ENCODE results near the gene RRAGB. TPM values are rescaled to one million over a fixed set of nuclear protein-coding genes. Genes with fewer than 3 reads are reported as not detected.
"Not testable (repeated sequence)": the region's sequence is repeated elsewhere in the genome, so short reads cannot be mapped to it uniquely, and the experiment has no call there.

The RRAGB gene
- total RNA-seq, 1 donor, result 34.0 TPM

GRCh38 chrX:55697381-55697780 lies 20.2 kb upstream of the RRAGB start:
- Histone ChIP-seq H3K79me2 (ENCODE audit: insufficient read depth, low read length) (no peaks in the 10 kb centered on the region), H2AFZ (ENCODE audit: low read length) (no peak overlapping the region), H3K27ac (ENCODE audit: low read depth, low read length) (no peak overlapping the region), H3K36me3 (ENCODE audit: insufficient read depth, low read length) (no peaks in the 10 kb centered on the region), H3K4me1 (ENCODE audit: insufficient read depth, low read length) (no peaks in the 10 kb centered on the region), H3K9me3 (ENCODE audit: low read depth, low read length) (no peaks in the 10 kb centered on the region), H3K27me3 (ENCODE audit: insufficient read depth, low read length) (no peaks in the 10 kb centered on the region), H3K4me2 (ENCODE audit: insufficient read depth, low read length) (no peak overlapping the region), H3K4me3 (ENCODE audit: insufficient read depth, low read length) (no peak overlapping the region), H4K20me1 (ENCODE audit: insufficient read depth, low read length) (no peaks in the 10 kb centered on the region)
- DNase-seq (ENCODE audit: insufficient read length, low spot score, missing footprints), result no peak
- TF ChIP-seq, protein P1, sequence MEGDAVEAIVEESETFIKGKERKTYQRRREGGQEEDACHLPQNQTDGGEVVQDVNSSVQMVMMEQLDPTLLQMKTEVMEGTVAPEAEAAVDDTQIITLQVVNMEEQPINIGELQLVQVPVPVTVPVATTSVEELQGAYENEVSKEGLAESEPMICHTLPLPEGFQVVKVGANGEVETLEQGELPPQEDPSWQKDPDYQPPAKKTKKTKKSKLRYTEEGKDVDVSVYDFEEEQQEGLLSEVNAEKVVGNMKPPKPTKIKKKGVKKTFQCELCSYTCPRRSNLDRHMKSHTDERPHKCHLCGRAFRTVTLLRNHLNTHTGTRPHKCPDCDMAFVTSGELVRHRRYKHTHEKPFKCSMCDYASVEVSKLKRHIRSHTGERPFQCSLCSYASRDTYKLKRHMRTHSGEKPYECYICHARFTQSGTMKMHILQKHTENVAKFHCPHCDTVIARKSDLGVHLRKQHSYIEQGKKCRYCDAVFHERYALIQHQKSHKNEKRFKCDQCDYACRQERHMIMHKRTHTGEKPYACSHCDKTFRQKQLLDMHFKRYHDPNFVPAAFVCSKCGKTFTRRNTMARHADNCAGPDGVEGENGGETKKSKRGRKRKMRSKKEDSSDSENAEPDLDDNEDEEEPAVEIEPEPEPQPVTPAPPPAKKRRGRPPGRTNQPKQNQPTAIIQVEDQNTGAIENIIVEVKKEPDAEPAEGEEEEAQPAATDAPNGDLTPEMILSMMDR (IDR thresholded peaks at IDR 0.05; ENCODE audit: extremely low read depth, low read depth, low read length), result no peak

DNA sequence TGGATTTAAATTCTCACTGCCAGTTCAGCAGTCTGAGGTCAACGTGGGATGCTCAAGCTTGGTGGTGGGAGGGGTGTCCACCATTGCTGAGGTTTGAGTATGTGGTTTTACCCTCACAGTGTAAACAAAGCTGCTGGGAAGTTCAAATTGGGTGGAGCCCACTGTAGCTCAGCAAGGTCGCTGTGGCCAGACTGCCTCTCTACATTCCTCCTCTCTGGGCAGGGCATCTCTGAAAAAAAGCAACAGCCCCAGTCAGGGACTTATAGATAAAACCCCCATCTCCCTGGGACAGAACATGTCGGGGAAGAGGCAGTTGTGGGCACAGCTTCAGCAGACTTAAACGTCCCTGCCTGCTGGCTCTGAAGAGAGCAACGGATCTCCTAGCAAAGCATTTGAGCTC lies 14.9 kb upstream of the RRAGB start:
- TF ChIP-seq, protein P1 (IDR thresholded peaks at IDR 0.05; ENCODE audit: extremely low read depth, low read depth, low read length), result no peak
- H3K4me1 ChIP-seq (ENCODE audit: insufficient read depth, low read length), result no peaks in the 10 kb centered on the region
- H3K79me2 ChIP-seq (ENCODE audit: insufficient read depth, low read length), result no peaks in the 10 kb centered on the region
- H2AFZ ChIP-seq (ENCODE audit: low read length), result no peak overlapping the region
- no peaks in the 10 kb centered on the region for H3K27me3 ChIP-seq (ENCODE audit: insufficient read depth, low read length)
- no peak overlapping the region for H3K4me2 ChIP-seq (ENCODE audit: insufficient read depth, low read length)
- no peaks in the 10 kb centered on the region for H3K36me3 ChIP-seq (ENCODE audit: insufficient read depth, low read length)
- H3K9me3 ChIP-seq (ENCODE audit: low read depth, low read length), result no peaks in the 10 kb centered on the region
- DNase-seq (ENCODE audit: insufficient read length, low spot score, missing footprints), result no peak
- no peaks in the 10 kb centered on the region for H4K20me1 ChIP-seq (ENCODE audit: insufficient read depth, low read length)
- no peak overlapping the region for H3K4me3 ChIP-seq (ENCODE audit: insufficient read depth, low read length)
- H3K27ac ChIP-seq (ENCODE audit: low read depth, low read length), result no peak overlapping the region

DNA sequence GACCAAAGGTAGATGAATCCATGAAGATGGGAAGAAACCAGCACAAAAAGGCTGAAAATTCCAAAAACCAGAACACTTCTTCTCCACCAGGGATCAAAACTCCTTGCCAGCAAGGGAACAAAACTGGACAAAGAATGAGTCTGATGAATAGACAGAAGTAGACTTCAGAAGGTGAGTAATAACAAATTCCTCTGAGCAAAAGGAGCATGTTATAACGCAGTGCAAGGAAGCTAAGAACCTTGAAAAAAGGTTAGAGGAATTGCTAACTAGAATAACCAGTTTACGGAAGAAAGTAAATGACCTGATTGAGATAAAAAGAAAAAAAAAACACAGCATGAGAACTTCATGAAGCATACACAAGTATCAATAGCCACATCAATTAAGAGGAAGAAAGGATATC lies 14.1 kb upstream of the RRAGB start:
- H3K27me3 ChIP-seq (ENCODE audit: insufficient read depth, low read length); H3K79me2 ChIP-seq (ENCODE audit: insufficient read depth, low read length); H3K9me3 ChIP-seq (ENCODE audit: low read depth, low read length); DNase-seq (ENCODE audit: insufficient read length, low spot score, missing footprints); H3K36me3 ChIP-seq (ENCODE audit: insufficient read depth, low read length); H4K20me1 ChIP-seq (ENCODE audit: insufficient read depth, low read length); H3K27ac ChIP-seq (ENCODE audit: low read depth, low read length); H3K4me3 ChIP-seq (ENCODE audit: insufficient read depth, low read length); H3K4me2 ChIP-seq (ENCODE audit: insufficient read depth, low read length); H3K4me1 ChIP-seq (ENCODE audit: insufficient read depth, low read length); H2AFZ ChIP-seq (ENCODE audit: low read length): not testable (repeated sequence)

- H3K4me1 ChIP-seq (ENCODE audit: insufficient read depth, low read length); H4K20me1 ChIP-seq (ENCODE audit: insufficient read depth, low read length); H3K9me3 ChIP-seq (ENCODE audit: low read depth, low read length); H3K4me3 ChIP-seq (ENCODE audit: insufficient read depth, low read length); H2AFZ ChIP-seq (ENCODE audit: low read length); H3K4me2 ChIP-seq (ENCODE audit: insufficient read depth, low read length); H3K79me2 ChIP-seq (ENCODE audit: insufficient read depth, low read length); H3K27me3 ChIP-seq (ENCODE audit: insufficient read depth, low read length); H3K27ac ChIP-seq (ENCODE audit: low read depth, low read length); DNase-seq (ENCODE audit: insufficient read length, low spot score, missing footprints); H3K36me3 ChIP-seq (ENCODE audit: insufficient read depth, low read length): not testable (repeated sequence)
These were observed 12.5 kb upstream of the RRAGB start for GRCh38 chrX:55705066-55705465.

- no peak overlapping the region for H2AFZ ChIP-seq (ENCODE audit: low read length)
- peaks cover 3% of the 10 kb centered on the region for H3K9me3 ChIP-seq (ENCODE audit: low read depth, low read length)
- H3K79me2 ChIP-seq (ENCODE audit: insufficient read depth, low read length), result no peaks in the 10 kb centered on the region
- no peak overlapping the region for H3K4me2 ChIP-seq (ENCODE audit: insufficient read depth, low read length)
- TF ChIP-seq, protein P1 (IDR thresholded peaks at IDR 0.05; ENCODE audit: extremely low read depth, low read depth, low read length), result no peak
- H4K20me1 ChIP-seq (ENCODE audit: insufficient read depth, low read length), result no peaks in the 10 kb centered on the region
- H3K4me3 ChIP-seq (ENCODE audit: insufficient read depth, low read length), result no peak overlapping the region
- H3K4me1 ChIP-seq (ENCODE audit: insufficient read depth, low read length), result peaks cover 6% of the 10 kb centered on the region
- no peaks in the 10 kb centered on the region for H3K27me3 ChIP-seq (ENCODE audit: insufficient read depth, low read length)
- H3K36me3 ChIP-seq (ENCODE audit: insufficient read depth, low read length), result no peaks in the 10 kb centered on the region
- DNase-seq (ENCODE audit: insufficient read length, low spot score, missing footprints), result no peak
- no peak overlapping the region for H3K27ac ChIP-seq (ENCODE audit: low read depth, low read length)
These were observed 7.8 kb upstream of the RRAGB start for GRCh38 chrX:55709735-55710134.

Data from osteoblast (primary cell).